Measurements from ENCODE around the gene MAP4K4. TPM values are rescaled to one million over a fixed set of nuclear protein-coding genes. Genes with fewer than 3 reads are reported as not detected.

MAP4K4 gene
- total and polyA plus RNA-seq, 2 experiments from 2014 or later = 59.1 to 84.4 TPM

DNA sequence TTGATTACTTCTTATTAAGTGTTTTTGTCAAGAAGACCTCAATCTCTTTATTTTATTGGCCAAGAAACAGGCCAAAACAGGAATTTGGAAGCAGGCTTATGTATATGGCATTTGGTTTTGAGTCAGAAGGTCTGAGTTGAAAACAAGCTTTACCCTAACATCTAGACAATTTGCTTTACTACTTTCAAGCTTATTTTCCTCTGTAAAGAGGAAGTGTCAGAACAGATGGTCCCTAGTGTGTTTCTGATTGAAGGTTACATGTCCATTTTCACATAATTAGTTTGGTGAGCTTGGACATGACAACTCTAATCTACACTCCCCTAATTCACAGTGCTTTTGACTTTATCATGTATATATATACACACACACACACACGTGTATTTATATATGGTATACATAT is 19.8 kb upstream of the MAP4K4 start:
- Histone ChIP-seq H4K20me1 (ENCODE audit: insufficient read depth, poor library complexity, severe bottlenecking) (no peaks in the 10 kb centered on the region), H3K4me1 (ENCODE audit: insufficient read depth) (no peaks in the 10 kb centered on the region), H3K27me3 (no peaks in the 10 kb centered on the region), H3K27ac (no peak overlapping the region), H3K4me3 (no peak overlapping the region), H3K36me3 (replicated peaks; ENCODE audit: insufficient read depth, low read depth) (no peaks in the 10 kb centered on the region), H2AFZ (no peak overlapping the region), H3K9me2 (replicated peaks; ENCODE audit: insufficient read depth) (no peaks in the 10 kb centered on the region), H3K79me2 (no peaks in the 10 kb centered on the region), H3K9me3 (ENCODE audit: low read depth) (peaks cover under 1% of the 10 kb centered on the region), H3K4me2 (no peak overlapping the region)
- WGBS (ENCODE audit: low lambda C conversion rate, missing lambda C conversion rate) = 8% methylated on average over 1 of the region's 1 CpG
- TF ChIP-seq EZH2phosphoT487 (IDR thresholded peaks at IDR 0.05; ENCODE audit: low read depth, severe bottlenecking, unreplicated experiment) (no peak), EZH2 (IDR thresholded peaks at IDR 0.05; ENCODE audit: borderline replicate concordance) (no peak)
- TF ChIP-seq, protein P1, sequence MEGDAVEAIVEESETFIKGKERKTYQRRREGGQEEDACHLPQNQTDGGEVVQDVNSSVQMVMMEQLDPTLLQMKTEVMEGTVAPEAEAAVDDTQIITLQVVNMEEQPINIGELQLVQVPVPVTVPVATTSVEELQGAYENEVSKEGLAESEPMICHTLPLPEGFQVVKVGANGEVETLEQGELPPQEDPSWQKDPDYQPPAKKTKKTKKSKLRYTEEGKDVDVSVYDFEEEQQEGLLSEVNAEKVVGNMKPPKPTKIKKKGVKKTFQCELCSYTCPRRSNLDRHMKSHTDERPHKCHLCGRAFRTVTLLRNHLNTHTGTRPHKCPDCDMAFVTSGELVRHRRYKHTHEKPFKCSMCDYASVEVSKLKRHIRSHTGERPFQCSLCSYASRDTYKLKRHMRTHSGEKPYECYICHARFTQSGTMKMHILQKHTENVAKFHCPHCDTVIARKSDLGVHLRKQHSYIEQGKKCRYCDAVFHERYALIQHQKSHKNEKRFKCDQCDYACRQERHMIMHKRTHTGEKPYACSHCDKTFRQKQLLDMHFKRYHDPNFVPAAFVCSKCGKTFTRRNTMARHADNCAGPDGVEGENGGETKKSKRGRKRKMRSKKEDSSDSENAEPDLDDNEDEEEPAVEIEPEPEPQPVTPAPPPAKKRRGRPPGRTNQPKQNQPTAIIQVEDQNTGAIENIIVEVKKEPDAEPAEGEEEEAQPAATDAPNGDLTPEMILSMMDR (IDR thresholded peaks at IDR 0.05; ENCODE audit: poor library complexity) = no peak
- DNase-seq (ENCODE audit: low spot score) = no peak

- H3K9me2 ChIP-seq (replicated peaks; ENCODE audit: insufficient read depth) = no peaks in the 10 kb centered on the region
- no peak overlapping the region for H3K27ac ChIP-seq
- no peaks in the 10 kb centered on the region for H3K4me1 ChIP-seq (ENCODE audit: insufficient read depth)
- H3K36me3 ChIP-seq (replicated peaks; ENCODE audit: insufficient read depth, low read depth) = no peaks in the 10 kb centered on the region
- no peak overlapping the region for H2AFZ ChIP-seq
- 93% methylated on average over 3 of the region's 3 CpGs for WGBS (ENCODE audit: low lambda C conversion rate, missing lambda C conversion rate)
- no peak overlapping the region for H3K4me2 ChIP-seq
- no peaks in the 10 kb centered on the region for H4K20me1 ChIP-seq (ENCODE audit: insufficient read depth, poor library complexity, severe bottlenecking)
- no peak overlapping the region for H3K4me3 ChIP-seq
- TF ChIP-seq, protein P1 (IDR thresholded peaks at IDR 0.05; ENCODE audit: poor library complexity) = no peak
- TF ChIP-seq EZH2 (IDR thresholded peaks at IDR 0.05; ENCODE audit: borderline replicate concordance) (no peak), EZH2phosphoT487 (IDR thresholded peaks at IDR 0.05; ENCODE audit: low read depth, severe bottlenecking, unreplicated experiment) (no peak)
- H3K27me3 ChIP-seq = no peaks in the 10 kb centered on the region
- DNase-seq (ENCODE audit: low spot score) = no peak
- no peaks in the 10 kb centered on the region for H3K79me2 ChIP-seq
- no peaks in the 10 kb centered on the region for H3K9me3 ChIP-seq (ENCODE audit: low read depth)
Measured at GRCh38 chr2:101678379-101678778, 19.1 kb upstream of the MAP4K4 start.

DNA sequence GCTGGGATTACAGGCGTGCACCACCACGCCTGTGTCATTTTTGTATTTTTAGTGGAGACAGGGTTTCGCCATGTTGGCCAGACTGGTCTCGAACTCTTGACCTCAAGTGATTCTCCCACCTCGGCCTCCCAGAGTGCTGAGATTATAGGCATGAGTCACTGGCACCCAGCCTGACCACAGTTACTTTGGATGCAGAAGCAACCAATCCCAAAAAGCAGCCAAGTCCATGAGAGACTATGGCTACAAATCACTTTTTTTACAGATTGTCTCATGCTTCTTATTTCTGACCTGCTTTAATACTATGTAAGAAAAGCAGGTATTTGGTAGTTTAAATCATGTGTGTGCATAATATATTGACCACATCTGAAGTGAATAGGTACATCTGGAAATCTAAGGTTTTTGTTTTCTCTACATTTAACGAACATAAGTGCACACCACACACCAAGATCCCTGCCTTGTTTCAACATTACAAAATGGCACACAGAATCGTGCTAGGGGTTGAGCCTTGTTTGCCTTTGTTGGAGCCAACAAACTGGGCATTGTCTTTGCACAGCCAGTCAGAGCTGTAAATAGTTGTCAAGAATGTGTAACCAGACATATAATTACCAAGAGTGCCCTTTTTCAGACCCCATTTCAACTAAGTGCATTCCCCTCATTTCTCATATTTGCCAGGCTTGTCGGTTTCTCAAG is 18.3 kb upstream of the MAP4K4 start:
- Histone ChIP-seq H3K79me2 (no peaks in the 10 kb centered on the region), H3K27ac (no peak overlapping the region), H3K9me2 (replicated peaks; ENCODE audit: insufficient read depth) (no peaks in the 10 kb centered on the region), H3K4me3 (no peak overlapping the region), H3K4me1 (ENCODE audit: insufficient read depth) (no peaks in the 10 kb centered on the region), H3K9me3 (ENCODE audit: low read depth) (no peaks in the 10 kb centered on the region), H3K27me3 (no peaks in the 10 kb centered on the region), H3K36me3 (replicated peaks; ENCODE audit: insufficient read depth, low read depth) (no peaks in the 10 kb centered on the region), H2AFZ (no peak overlapping the region), H4K20me1 (ENCODE audit: insufficient read depth, poor library complexity, severe bottlenecking) (no peaks in the 10 kb centered on the region), H3K4me2 (no peak overlapping the region)
- 78% methylated on average over 8 of the region's 8 CpGs for WGBS (ENCODE audit: low lambda C conversion rate, missing lambda C conversion rate)
- no peak for DNase-seq (ENCODE audit: low spot score)
- TF ChIP-seq, protein P1 (IDR thresholded peaks at IDR 0.05; ENCODE audit: poor library complexity) = no peak
- TF ChIP-seq EZH2phosphoT487 (IDR thresholded peaks at IDR 0.05; ENCODE audit: low read depth, severe bottlenecking, unreplicated experiment) (no peak), EZH2 (IDR thresholded peaks at IDR 0.05; ENCODE audit: borderline replicate concordance) (no peak)
